ENCODE results near the gene DOCK2.

DOCK2 gene

DNA sequence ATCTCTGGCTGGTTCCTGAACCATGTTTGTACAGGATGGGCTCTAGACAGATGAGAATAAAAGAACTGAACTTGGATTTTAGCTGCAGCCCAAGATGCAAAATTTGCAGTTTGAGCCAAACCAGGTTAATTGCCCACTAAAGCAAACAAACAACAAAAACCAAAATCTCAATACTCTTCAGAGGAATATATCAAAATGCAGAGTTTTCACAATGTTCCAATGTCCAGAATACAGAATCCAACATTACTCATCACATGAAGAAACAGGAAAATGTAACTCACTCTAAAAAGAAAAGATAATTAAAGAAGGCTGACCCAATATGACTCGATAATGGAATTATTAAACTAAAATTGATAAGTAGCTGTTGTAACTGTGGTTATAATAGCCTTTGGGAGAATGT, 489.0 kb downstream of the DOCK2 start:
- intact Hi-C loops (cut with DNase I; ENCODE audit: low total_unique reads), result no loop called here
- Histone ChIP-seq H3K36me3 (no peaks in the 10 kb centered on the region), H3K4me3 (no peak overlapping the region), H3K27me3 (no peaks in the 10 kb centered on the region), H3K4me1 (no peaks in the 10 kb centered on the region), H3K9me3 (peaks cover 5 to 23% (median 14%) of the 10 kb centered on the region in 3 donors), H3K27ac (no peak overlapping the region)
- no peak for DNase-seq
- TF ChIP-seq, protein P1, sequence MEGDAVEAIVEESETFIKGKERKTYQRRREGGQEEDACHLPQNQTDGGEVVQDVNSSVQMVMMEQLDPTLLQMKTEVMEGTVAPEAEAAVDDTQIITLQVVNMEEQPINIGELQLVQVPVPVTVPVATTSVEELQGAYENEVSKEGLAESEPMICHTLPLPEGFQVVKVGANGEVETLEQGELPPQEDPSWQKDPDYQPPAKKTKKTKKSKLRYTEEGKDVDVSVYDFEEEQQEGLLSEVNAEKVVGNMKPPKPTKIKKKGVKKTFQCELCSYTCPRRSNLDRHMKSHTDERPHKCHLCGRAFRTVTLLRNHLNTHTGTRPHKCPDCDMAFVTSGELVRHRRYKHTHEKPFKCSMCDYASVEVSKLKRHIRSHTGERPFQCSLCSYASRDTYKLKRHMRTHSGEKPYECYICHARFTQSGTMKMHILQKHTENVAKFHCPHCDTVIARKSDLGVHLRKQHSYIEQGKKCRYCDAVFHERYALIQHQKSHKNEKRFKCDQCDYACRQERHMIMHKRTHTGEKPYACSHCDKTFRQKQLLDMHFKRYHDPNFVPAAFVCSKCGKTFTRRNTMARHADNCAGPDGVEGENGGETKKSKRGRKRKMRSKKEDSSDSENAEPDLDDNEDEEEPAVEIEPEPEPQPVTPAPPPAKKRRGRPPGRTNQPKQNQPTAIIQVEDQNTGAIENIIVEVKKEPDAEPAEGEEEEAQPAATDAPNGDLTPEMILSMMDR (IDR thresholded peaks at IDR 0.05), result no peak

DNA sequence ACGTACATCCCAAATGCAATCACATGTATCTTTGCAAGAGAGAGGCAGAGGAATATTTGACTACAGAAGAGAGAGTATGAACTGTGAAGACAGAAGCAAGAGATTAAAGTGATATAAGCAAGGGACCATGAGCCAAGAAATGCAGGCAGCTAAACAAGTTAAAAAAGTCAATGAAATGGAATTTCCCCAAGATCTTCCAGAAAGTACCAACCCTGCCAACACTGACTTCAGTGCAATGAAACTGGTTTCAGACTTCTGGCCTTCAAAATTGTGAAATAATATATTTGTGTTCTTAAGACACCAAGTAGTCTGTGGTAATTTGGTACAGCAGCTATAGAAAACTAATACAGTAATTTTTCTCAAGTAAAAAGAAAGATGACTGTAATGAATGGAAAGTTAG, 489.6 kb downstream of the DOCK2 start:
- TF ChIP-seq, protein P1 (IDR thresholded peaks at IDR 0.05), result no peak
- H3K4me1 ChIP-seq, result no peaks in the 10 kb centered on the region
- intact Hi-C loops (cut with DNase I; ENCODE audit: low total_unique reads), result no loop called here
- H3K4me3 ChIP-seq, result no peak overlapping the region
- no peak for DNase-seq
- peaks cover 5 to 23% (median 14%) of the 10 kb centered on the region in 3 donors for H3K9me3 ChIP-seq
- no peak overlapping the region for H3K27ac ChIP-seq
- no peaks in the 10 kb centered on the region for H3K27me3 ChIP-seq
- no peaks in the 10 kb centered on the region for H3K36me3 ChIP-seq

DNA sequence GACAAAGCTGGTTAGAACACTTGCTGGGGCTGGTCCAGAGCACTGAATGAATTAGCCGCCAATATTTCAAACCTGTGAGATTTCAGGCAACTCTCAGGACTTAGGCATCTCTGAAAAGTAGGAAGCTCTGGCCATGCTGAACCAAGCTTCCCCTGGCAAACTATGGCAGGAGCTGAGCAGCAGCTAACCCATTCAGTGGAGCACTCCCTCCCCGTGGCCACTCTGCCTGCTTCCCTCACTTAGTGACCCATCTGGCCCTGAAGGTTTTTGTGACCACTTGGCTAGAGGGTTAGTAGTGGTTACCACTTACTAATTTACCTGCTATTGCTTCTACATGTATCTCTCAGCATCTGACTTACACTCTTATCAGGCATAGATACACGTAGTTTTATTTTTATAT, 494.2 kb downstream of the DOCK2 start:
- TF ChIP-seq, protein P1 (IDR thresholded peaks at IDR 0.05), result no peak
- Histone ChIP-seq H3K4me1 (no peaks in the 10 kb centered on the region), H3K27ac (no peak overlapping the region), H3K9me3 (peaks cover under 1 to 9% (median 3%) of the 10 kb centered on the region in 3 donors), H3K36me3 (no peaks in the 10 kb centered on the region), H3K4me3 (no peak overlapping the region), H3K27me3 (no peaks in the 10 kb centered on the region)
- intact Hi-C loops (cut with DNase I; ENCODE audit: low total_unique reads), result no loop called here
- DNase-seq, result no peak

DNA sequence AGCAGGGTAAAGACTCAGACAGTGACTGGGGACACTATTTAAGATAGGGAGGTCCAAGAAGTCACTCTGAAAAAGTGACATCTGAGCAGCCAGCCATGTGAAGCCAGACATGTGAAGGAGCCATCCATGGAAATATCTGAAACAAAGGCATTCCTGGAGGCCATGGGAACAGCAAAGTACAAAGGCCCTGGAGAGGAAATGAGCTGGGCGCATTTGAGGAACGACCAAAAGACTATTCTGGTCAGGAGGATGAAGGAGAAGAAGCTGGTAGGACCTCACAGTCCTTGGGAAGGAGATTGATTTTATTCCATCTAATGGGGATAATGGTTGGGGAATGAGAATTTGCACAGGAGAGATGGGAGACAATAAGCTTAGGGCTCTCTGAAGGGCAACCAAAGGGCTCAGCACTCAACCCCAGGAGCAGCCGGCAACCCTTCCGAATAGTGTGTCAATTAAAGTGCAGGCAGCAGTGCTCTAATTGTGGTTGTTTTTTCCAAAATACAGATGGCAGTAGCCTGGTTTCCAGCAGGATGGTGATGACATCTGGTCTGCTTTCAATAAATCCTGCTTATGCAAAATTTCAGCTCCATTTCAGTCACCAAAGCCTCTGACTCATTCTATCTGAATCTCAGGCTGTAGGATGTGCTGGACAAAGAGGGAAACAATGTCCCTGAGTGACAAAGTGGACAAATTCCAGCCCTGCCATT, 495.3 kb downstream of the DOCK2 start:
- TF ChIP-seq, protein P1 (IDR thresholded peaks at IDR 0.05), result no peak
- Histone ChIP-seq H3K4me1 (no peaks in the 10 kb centered on the region), H3K4me3 (no peak overlapping the region), H3K27ac (no peak overlapping the region), H3K27me3 (no peaks in the 10 kb centered on the region), H3K9me3 (no peaks in the 10 kb centered on the region), H3K36me3 (no peaks in the 10 kb centered on the region)
- intact Hi-C loops (cut with DNase I; ENCODE audit: low total_unique reads), result no loop called here
- DNase-seq, result no peak

All from tibial artery (tissue), 4 donors.